Activated naive CD4-positive, alpha-beta T cell (primary cell): ENCODE results near the gene RASL12.
"Not testable (repeated sequence)": the region's sequence is repeated elsewhere in the genome, so short reads cannot be mapped to it uniquely, and the experiment has no call there.

Source experiments
- DNase-seq, 4 experiments: peaks; one replicate each; lab custom pipeline; 2025; lab: John Stamatoyannopoulos, UW

Gene RASL12

GRCh38 chr15:65028921-65029735, 38.7 kb downstream of the RASL12 start, which contains the start of gene MTFMT:
Gene MTFMT (minus strand): TSS chr15:65029639. CDS start chr15:65029613, 26 bp downstream.
- DNase-seq = peak; percentile 67 to 93 (median 85)

DNA sequence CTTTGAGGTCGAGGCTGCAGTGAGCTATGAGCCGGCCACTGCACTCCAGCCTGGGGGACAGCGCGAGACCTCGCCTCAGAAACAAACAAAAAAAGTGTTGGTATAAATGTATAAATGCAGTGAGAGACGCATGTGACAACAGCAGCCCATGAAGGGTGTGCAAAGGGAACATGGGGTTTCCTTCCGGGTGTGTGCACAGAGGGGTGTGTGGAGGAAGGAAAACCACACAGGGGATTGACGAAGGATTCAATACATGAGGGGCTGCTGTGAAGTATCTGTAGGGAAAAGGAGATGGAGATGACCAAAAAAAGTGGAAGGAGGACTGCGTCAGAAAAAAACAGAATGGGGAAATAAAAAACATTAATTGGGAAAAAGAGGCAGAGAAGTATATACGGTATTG, 39.5 kb downstream of the RASL12 start:
- DNase-seq = no peak

DNA sequence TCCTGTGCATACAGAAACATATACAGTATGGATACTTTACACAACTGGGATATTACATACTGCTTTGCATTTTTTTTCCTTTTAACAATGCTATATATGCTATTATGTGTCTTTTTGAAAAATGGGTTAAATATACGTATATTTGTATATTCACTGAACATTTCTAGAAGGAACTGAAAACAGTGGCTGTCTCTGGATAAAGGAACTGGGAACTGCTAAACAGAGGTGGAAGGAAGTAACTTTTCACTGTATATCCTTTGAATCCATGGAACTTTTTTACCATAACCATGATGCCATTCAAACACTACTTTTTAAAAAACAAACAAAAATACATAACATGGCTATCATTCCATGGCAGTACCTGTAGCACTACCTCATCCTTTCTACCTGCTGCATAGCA, 40.2 kb downstream of the RASL12 start:
- no peak for DNase-seq

GRCh38 chr15:65026756-65027155, 41.0 kb downstream of the RASL12 start:
- DNase-seq = no peak

DNA sequence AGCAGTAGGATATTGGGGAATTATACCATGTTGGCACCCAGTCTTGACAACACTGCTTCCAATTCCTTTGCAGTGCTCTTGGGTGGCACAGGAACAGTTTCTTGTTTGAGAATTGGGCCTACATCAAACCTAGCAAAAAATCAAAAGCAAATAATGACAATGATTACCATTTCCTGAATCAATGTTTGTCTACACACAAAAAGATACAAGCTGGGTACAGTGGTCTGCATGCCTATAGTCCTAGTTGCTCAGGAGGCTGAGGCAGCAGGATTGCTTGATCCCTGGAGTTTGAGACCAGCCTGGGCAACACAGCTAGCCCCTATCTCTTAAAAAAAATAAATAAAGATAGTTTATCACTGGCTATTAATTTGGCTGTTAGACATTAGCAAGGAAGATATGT, 46.3 kb downstream of the RASL12 start:
- no peak for DNase-seq

DNA sequence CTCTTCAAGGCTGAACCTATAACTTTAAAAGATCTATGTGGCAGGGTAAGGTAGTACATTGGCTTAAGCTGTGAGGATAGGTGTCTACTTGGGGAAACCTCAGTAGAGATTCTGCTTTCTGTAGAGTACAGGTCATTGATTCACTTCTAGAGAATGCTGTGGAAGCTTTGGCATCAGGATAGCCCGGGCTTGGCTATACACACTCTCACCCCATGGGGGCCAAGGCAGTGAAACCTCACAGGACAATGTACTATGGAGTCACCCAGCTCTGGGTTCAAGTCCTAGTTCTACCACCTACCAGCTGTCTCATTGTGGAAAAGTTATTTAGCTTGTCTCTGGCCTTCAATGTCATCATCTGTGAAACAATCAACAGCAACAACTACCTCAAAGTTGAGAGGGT, 47.4 kb downstream of the RASL12 start:
- DNase-seq = no peak

GRCh38 chr15:65011198-65011597, 56.6 kb downstream of the RASL12 start:
- not testable (repeated sequence) for DNase-seq

- no peak for DNase-seq
Observed at GRCh38 chr15:65008983-65009382, 58.8 kb downstream of the RASL12 start.

- no peak for DNase-seq
Observed at GRCh38 chr15:65006876-65007275, 60.9 kb downstream of the RASL12 start.

- no peak for DNase-seq
Observed at GRCh38 chr15:65004993-65005392, 62.8 kb downstream of the RASL12 start.
